ENCODE measurements around the gene LRRC51.
"Not testable (repeated sequence)": the region's sequence is repeated elsewhere in the genome, so short reads cannot be mapped to it uniquely, and the experiment has no call there.

The LRRC51 gene

DNA sequence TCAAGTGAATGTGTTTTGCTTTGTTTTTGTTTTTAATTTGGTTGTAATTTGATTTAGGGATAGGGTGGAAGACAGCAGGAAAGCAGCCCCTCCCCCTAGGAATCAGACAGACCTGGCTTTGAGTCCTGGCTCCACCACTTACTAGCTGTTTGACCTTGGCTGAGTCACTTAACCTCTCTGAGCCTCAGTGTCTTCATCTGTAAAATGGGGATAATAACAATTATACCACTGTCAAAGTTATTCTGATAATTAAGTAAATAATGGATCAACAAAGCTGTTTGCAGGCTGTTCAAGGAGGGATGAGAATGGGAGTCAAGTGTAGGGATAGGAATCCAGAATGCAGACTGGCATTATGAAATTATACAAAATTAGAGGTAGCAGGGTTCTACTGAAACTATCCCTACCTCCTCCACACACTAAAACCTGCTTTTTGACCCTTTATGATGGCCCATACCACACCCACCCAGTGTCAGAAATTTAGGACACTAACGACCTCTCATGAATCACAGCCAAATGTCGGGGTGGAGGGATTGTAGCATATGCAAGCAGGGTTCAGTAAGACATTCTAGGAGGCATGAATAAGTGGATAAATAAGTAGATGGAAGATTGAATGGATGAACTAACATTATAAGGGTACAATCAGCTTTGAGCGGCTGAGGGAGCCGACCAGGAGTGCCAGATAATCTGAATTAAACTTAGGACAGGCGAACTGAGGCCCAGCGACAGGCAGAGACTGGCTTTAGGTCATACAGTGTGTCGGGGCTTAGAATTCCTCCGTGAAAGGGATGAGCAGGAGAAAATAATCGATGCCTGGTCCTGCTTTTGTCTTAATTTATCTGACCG, 30.9 kb downstream of the LRRC51 start:
- no peak for DNase-seq

DNA sequence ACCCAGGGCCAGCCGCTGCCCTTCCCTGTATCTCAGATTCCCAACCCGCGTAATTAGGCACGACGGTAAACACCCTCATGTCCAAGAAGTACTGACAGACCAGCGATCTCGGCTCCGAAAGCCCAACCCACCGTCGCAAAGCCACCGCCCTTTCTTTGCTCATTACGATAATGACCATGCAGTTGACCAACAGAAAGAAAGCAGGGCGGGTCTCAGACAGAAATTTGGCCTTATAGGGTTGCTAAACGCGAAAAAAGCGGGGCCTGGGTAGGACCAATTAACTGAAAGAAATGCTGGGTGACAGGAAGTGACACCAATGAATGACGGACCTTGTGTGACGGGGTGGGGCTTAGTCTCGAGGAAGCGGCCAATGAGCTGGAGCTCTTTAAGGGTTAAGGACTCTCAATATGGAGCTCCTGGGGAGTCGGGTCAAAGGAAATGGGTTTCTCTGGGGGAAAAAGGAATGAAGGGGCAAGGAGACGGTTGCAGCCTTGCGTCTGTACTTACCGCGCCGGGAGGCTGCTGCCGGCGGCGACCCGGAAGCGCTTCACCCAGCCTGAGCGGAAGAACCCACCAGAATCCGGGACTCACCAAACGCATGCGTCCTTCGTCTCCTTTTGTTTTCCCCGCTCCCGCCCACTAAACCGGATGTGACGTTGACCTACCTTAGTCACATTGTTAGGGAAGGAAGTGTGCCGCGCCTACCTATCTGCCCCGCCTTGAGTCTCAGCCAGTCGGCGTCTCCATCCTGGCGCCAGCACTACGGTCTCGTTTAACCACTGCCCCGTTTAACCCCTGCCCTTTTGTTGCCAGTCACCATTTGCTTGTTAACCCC, 31.7 kb downstream of the LRRC51 start, which contains the start of gene ANAPC15:
Gene ANAPC15 (minus strand): TSS at position 553 of the 835 bp plus-strand sequence. CDS start 1,419 bp downstream, outside the sequence.
- DNase-seq, result no peak

- DNase-seq, result no peak
Observed at GRCh38 chr11:72112978-72113808, 32.5 kb downstream of the LRRC51 start.

DNA sequence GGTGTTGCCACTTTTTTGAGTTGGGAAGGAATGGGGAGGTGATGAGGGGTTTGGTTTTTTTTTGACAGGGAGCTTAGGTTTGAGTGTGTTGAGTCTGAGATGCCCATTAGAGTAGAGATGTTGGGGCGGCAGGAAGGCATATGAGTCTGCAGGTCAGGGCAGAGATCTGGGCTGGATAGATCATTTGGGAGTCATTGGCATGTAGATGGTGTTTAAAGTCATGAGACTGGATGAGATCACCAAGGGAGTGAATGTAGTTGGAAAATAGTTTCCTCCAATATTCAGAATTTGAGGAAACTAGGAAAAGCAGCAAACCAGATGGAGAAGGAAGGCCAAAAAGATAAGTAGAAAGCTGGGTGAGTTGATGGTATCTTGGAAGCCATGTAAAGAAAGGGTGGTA, 33.9 kb downstream of the LRRC51 start:
- no peak for DNase-seq

- no peak for DNase-seq
Observed at GRCh38 chr11:72116019-72116755, 35.5 kb downstream of the LRRC51 start.

- no peak for DNase-seq
Observed at GRCh38 chr11:72119198-72119597, 38.5 kb downstream of the LRRC51 start.

GRCh38 chr11:72120930-72121329, 40.3 kb downstream of the LRRC51 start:
- DNase-seq, result no peak

DNA sequence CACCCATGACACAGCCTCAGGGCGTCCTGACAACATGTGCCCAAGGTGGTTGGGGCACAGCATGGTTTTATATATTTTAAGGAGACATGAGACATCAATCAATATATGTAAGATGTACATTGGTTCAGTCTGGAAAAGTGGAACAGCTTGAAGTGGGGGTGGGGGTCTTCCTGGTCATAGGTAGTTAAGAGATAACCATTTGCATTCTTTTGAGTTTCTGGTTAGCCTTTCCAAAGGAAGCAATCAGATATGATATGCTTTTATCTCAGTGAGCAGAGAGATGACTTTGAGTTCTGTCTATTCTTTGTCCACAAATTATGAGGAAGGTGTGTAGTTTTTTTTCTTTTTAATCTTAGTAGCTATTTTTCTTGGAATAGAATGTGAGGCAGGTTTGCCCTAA, 42.0 kb downstream of the LRRC51 start:
- DNase-seq, result no peak

DNA sequence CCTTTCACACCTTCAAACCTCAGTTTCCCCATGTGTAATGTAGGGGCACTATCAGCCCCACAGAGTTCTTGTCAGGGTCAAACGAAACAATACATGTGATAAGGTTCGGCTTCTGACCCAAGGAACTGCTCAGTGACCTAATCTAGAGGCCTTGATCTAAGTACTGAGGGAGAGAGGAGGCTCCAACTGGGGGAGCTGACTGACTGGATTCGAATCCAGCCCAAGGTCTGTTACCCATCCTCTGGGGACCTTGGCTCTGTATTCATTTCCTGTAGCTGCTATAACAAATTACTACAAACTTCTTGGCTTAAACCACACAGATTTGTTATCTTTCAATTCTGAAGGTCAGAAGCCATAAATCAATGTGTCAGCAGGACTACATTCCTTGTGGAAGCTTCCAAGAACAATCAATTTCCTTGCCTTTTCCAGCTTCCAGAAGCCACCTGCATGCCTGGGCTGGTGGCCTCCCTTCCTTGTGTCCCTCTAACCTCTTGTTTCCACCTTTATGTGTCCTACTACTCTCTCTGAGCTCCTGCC, 42.5 kb downstream of the LRRC51 start:
- DNase-seq, result no peak

DNA sequence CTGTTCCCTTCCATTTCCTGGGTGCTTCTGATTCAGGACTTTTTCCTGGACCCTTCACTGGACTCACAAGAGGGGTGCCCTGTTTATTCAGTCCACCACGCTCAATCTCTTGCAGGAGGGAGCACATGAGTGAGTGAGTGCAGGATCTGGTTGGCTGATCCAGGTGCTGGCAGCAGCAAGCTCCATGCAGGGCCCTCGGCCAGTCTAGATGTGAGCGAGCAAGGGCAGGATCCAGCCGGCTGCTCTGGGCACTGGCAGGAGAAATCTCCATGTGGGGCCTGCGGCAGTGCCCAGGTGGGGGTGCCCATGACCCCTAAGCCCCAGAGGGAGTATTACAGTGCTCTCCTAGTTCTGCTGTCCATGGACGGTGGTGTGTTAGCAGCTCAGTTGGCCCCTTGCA, 43.4 kb downstream of the LRRC51 start:
- no peak for DNase-seq

DNA sequence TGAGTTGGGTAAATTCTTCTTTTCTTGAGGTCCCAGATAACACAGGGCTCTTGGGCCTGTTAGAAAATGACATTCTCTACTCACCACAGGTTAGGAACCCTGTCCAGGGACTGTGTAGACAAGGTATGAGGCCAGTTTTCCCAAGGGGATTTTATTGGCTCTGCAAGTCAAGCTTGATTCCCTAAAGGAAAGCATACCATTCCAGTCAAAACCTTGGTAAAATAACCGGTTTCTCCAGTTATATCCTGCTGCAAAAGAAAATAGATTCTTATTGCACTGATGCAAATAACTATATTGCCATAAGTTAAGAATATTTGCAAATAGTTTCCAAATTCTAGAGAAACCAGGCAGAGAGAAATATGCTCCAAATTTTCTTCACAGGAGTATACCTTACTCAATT, 45.3 kb downstream of the LRRC51 start:
- DNase-seq, result no peak

DNA sequence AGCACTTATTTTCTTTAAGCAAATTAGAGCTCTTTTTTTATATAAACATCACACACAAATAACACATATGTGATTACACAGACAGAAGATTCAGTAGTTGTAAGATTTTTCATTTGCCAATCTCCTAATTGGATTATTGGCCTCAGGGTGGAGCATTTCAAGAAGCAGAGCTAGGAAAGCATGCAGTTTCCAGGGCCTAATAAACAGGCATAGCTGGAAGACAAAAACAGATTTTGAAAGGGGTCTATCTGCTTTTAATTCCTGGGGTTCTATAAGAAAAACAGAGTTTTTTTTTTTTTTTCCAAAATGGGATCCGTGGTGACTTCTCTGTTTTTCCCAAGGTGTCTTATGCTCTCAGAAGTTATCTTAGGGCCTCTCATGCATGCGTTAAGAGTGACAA, 47.3 kb downstream of the LRRC51 start:
- no peak for DNase-seq

- no peak for DNase-seq
Observed at GRCh38 chr11:72129381-72129780, 48.7 kb downstream of the LRRC51 start.

DNA sequence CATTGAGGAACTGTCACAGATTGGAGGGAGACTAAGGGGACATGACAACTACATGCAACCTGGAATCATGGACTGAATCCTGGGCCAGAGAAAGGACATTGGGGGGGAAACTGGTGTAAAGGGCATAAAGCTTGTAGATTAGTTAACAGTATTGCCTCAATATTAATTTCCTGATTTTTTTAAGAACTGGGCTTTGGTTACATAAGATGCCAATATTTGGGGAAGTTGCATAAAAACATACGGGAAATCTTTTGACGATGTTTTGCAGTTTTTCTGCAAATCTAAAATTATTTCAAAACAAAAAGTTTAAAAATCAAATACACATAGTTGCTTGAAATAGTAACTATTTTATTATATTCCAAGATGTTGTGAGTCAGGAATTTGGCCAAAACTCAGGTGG, 52.0 kb downstream of the LRRC51 start:
- DNase-seq, result no peak

GRCh38 chr11:72135473-72135872, 54.8 kb downstream of the LRRC51 start, which contains the start of gene FOLR3:
TSS of gene FOLR3 (plus strand) at chr11:72135725. CDS start at chr11:72135953, 228 bp downstream.
- not testable (repeated sequence) for DNase-seq

DNA sequence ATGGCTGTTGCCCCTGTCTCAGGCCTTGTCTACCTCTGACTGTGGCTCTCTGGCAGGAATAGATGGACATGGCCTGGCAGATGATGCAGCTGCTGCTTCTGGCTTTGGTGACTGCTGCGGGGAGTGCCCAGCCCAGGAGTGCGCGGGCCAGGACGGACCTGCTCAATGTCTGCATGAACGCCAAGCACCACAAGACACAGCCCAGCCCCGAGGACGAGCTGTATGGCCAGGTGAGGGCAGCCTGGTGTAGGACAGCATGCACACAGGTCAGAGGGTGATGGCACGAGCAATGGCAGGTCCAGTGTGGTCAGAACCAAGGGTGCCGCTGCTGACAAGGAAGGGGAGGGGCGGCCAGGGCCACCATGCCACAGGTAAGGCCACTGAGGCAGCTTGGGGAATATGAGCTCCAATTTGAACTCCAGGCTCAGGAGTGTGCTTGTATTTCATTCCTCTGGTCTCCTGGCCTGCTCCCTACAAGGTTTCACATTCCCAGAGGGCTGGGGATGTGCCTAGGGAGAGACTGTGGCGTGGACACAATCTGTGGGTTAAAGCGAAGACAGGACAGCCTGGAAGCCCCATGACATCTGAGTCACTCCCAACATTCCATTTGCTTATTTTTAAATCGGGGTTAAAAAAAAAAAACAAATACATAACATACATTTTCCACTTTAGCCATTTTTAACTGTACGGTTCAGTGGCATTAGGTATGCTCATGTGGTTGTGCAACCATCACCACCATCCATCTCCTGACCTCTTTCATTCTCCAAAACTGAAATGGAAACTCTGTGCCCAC, 55.4 kb downstream of the LRRC51 start:
- no peak for DNase-seq

DNA sequence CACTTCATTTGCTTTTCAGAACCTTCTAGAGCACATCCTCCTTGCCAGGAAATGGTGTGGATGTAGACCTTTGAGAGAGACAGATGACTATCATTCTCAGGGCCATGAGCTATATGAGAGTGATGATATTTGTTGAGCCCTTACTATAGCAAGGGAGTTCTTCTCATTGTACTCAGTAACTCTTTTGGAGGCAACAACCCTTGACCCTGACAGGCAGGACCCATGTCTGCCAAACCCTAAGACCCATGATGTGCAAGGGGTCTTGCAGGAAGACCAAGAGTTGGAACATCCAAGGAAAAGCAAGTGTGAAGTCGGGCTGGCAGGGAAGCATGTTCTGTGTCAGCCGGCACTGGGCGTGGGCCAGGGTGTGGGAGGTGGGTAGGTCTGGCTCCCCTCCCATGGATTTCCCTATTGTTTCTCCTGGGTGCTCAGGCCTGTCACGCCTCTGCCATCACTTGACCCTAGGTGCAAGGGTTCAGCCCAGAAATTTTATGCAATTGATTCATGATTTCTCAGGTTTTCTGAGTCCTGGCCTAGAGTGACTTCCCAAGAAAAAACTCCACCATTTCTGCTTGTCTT, 56.1 kb downstream of the LRRC51 start:
- no peak for DNase-seq

- no peak for DNase-seq
Observed at GRCh38 chr11:72138821-72139390, 58.3 kb downstream of the LRRC51 start.

DNA sequence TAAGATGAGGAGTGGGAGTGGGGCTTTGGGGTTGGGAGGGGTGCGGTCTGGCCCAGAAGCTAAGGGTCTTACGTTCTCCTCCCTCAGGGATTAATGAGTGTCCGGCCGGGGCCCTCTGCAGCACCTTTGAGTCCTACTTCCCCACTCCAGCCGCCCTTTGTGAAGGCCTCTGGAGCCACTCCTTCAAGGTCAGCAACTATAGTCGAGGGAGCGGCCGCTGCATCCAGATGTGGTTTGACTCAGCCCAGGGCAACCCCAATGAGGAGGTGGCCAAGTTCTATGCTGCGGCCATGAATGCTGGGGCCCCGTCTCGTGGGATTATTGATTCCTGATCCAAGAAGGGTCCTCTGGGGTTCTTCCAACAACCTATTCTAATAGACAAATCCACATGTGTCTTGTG, 58.9 kb downstream of the LRRC51 start:
- no peak for DNase-seq

- no peak for DNase-seq
Observed at GRCh38 chr11:72140661-72141060, 60.0 kb downstream of the LRRC51 start.
